Heart left ventricle (tissue), 16 donors: ENCODE results near the gene MED16. TPM values are rescaled to one million over a fixed set of nuclear protein-coding genes. Genes with fewer than 3 reads are reported as not detected.

Experiments used
- ATAC-seq, 4 donors: fragments of 200-7000 bp; cut with Tn5 transposase; one replicate each; pipeline ENCODE4 v1.9.1; 2020 to 2022; ENCODE audit warnings: moderate library complexity in 4 of 4, mild to moderate bottlenecking in 3 of 4, moderate number of reproducible peaks in 1 of 4
- DNase-seq, 5 donors: peaks; one replicate each; pipeline ENCODE4 v3.0.0-alpha.2; 2020
- H3K27ac ChIP-seq, 12 donors: fragments of 200-600 bp; sonication (generic) in 4 of 12; one replicate each; pipeline versions ENCODE4 v1.5.0 to v1.8.0; 2016 to 2022; ENCODE audit warnings: mild to moderate bottlenecking in 2 of 12
- H3K27me3 ChIP-seq, 9 donors: fragments of 200-600 bp; sonication (generic) in 2 of 9; one replicate each; pipeline versions ENCODE4 v1.5.1 to v1.8.0; 2016 to 2022; ENCODE audit warnings: mild to moderate bottlenecking in 3 of 9
- H3K36me3 ChIP-seq, 9 donors: fragments of 200-600 bp; sonication (generic) in 2 of 9; one replicate each; pipeline versions ENCODE4 v1.5.0 to v1.8.0; 2018 to 2022; ENCODE audit warnings: mild to moderate bottlenecking in 2 of 9
- H3K4me1 ChIP-seq, 12 donors: fragments of 200-600 bp; sonication (generic) in 4 of 12; one replicate each; pipeline versions ENCODE4 v1.5.0 to v1.8.0; 2016 to 2022; ENCODE audit warnings: mild to moderate bottlenecking in 3 of 12
- H3K4me3 ChIP-seq, 12 donors: fragments of 200-600 bp; sonication (generic) in 4 of 12; one replicate each; pipeline versions ENCODE4 v1.5.0 to v1.8.0; 2017 to 2022; ENCODE audit warnings: mild to moderate bottlenecking in 9 of 12, moderate library complexity in 4 of 12
- H3K9me3 ChIP-seq, 12 donors: fragments of 200-600 bp; sonication (generic) in 4 of 12; one replicate each; pipeline versions ENCODE4 v1.5.0 to v1.8.0; 2016 to 2022; ENCODE audit warnings: mild to moderate bottlenecking in 1 of 12
- POLR2A ChIP-seq, 2 donors: fragments of 450-650 bp; IDR thresholded peaks; one replicate each; pipeline ENCODE4 v1.6.1; 2017; ENCODE audit warnings: antibody characterized with exemption in 2 of 2, mild to moderate bottlenecking in 2 of 2, moderate library complexity in 2 of 2
- WGBS, 4 donors: extraction: QIAGEN DNeasy Blood & Tissue Kit in 2 of 4; methylation state at CpG; one replicate each; pipeline versions ENCODE4 v1.1.5 to v1.1.7; 2013 to 2018; 5-methylcytosine and 5-hydroxymethylcytosine counted together
- intact Hi-C, 10 donors: fragments of 100-400 bp; cut with DNase I; formaldehyde crosslinking; loops; one replicate each; pipeline versions ENCODE4 v1.11.1 to v1.14.2; 2022
- polyA plus RNA-seq, 2 donors: library from polyadenylated mRNA; stranded (reverse); fragments of 200-250 nt; gene quantifications; one replicate each; pipeline ENCODE4 v1.2.3, GENCODE V29; 2013
- total RNA-seq, 9 donors: library from RNA; depleted of rRNA in 2 of 9; stranded (reverse); fragments of >200 nt in 2 of 9; fragmentation: NEBNext Ultra II Directional in 3 of 9; extraction: Animal tissue kit (Norgen Biotek cat#: 25700) in 3 of 9; gene quantifications; one replicate each; pipeline versions ENCODE4 v1.1.0 to v1.2.4, GENCODE V29; 2016 to 2023
- TF ChIP-seq, protein P1 (sequence below), 12 donors: fragments of 200-600 bp; sonication (generic) in 4 of 12; IDR thresholded peaks; one replicate each; pipeline versions ENCODE4 v1.5.0 to v1.8.0; 2018 to 2022; ENCODE audit warnings: antibody characterized with exemption in 12 of 12, mild to moderate bottlenecking in 5 of 12
- donor health status: ischemic (EF 13 %, LVEDD 7.1; RV severe dilation, severe dysfunction).
- donor health status: healthy with polysubstance abuse.
- donor health status: DM: no; HTN: yes; CAD: no.
- donor health status: DM: no; HTN: no; CAD: no.
- donor health status: ischemic (EF 25% LVEDD 6.9; RV normal size, moderate dysfunction).
- donor health status: ischemic (EF 25% LVEDD 5.7; RV mildly dilated, moderate dysfunction).
- donor health status: healthy.
- donor health status: DM: yes; HTN: yes; CAD: no.
- donor health status: ischemic (EF 35%, LVEDD 5.7; RV mildly dilated, moderate dysfunction).
- donor health status: nonischemic (EF 11% LVEDD 7.7; RV severe dilation, severe dysfunction).
- donor health status: DM: yes; HTN: yes; CAD: no.
- donor health status: PGD.
- donor health status: ischemic (EF 29% LVEDD 5.4; RV normal size, mild dysfunction).
- donor health status: nonischemic (EF 23%, LVEDD 6.1; RV moderate dilation, normal function).

MED16 gene
- total and polyA plus RNA-seq, 11 donors = 17.5 to 41.9 (median 26.2) TPM

DNA sequence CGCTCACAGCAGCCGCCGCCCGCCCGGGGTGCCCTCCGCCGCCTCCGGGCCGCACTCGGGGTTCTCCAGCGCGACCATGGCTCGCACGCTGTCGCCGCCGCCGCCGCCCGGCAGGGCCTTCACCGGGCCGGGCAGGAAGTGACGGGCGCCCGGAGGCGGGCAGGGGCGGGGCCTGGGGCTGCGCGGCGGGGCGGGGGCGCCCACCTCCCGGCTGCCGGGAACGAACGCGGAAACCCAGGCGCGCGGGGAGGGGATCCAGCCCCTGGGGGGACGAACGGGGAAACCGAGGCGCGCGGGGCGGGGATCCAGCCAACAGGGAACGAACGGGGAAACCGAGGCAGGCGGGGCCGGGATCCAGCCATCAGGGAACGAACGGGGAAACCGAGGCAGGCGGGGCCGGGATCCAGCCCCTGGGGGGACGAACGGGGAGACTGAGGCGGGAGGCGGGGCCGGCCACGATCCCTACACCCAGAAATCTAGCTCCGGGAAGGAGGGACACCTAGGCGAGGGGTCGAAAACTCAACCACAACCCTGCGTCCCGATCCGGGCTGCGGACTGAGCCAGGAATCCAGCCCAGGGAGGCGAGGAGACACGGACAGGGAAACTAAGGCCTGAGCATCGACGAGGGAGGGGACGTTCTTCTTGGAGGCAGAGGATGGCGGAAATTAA is 20.2 kb upstream of the MED16 start, which contains the start of gene R3HDM4:
Gene R3HDM4 (minus strand): TSS at position 140 of the 669 bp plus-strand sequence. CDS start 62 bp downstream, at position 78.
- H3K36me3 ChIP-seq = no peaks in the 10 kb centered on the region
- peaks cover 7 to 56% (median 19%) of the 10 kb centered on the region in 12 donors for H3K4me1 ChIP-seq
- H3K9me3 ChIP-seq = no peaks in the 10 kb centered on the region
- 0 to 1% (median 0%) methylated on average over 39 to 76 of the region's 76 CpGs for WGBS, 4 donors
- H3K27me3 ChIP-seq = peaks cover 13 to 23% (median 18%) of the 10 kb centered on the region in 9 donors
- peak within 1 kb of the TSS in 11 of 12 donors; percentile 80 to 97 (median 92) for H3K27ac ChIP-seq
- DNase-seq (peak; percentile 84 to 93 (median 87)), ATAC-seq (peak; percentile 79 to 95 (median 90))
- intact Hi-C loops = loop anchor here in 4 of 10 donors (5.0 kb wide), 3 partner anchors 41 to 251 kb away; partner anchors contain the start of gene RNF126 (in 1 of the 4)
- H3K4me3 ChIP-seq = peak within 1 kb of the TSS; percentile 72 to 99 (median 88)
- TF ChIP-seq, protein P1, sequence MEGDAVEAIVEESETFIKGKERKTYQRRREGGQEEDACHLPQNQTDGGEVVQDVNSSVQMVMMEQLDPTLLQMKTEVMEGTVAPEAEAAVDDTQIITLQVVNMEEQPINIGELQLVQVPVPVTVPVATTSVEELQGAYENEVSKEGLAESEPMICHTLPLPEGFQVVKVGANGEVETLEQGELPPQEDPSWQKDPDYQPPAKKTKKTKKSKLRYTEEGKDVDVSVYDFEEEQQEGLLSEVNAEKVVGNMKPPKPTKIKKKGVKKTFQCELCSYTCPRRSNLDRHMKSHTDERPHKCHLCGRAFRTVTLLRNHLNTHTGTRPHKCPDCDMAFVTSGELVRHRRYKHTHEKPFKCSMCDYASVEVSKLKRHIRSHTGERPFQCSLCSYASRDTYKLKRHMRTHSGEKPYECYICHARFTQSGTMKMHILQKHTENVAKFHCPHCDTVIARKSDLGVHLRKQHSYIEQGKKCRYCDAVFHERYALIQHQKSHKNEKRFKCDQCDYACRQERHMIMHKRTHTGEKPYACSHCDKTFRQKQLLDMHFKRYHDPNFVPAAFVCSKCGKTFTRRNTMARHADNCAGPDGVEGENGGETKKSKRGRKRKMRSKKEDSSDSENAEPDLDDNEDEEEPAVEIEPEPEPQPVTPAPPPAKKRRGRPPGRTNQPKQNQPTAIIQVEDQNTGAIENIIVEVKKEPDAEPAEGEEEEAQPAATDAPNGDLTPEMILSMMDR (IDR thresholded peaks at IDR 0.05) = no peak
- TF ChIP-seq POLR2A (IDR thresholded peaks at IDR 0.05) = peak in 1 of 2 donors; percentile 51

DNA sequence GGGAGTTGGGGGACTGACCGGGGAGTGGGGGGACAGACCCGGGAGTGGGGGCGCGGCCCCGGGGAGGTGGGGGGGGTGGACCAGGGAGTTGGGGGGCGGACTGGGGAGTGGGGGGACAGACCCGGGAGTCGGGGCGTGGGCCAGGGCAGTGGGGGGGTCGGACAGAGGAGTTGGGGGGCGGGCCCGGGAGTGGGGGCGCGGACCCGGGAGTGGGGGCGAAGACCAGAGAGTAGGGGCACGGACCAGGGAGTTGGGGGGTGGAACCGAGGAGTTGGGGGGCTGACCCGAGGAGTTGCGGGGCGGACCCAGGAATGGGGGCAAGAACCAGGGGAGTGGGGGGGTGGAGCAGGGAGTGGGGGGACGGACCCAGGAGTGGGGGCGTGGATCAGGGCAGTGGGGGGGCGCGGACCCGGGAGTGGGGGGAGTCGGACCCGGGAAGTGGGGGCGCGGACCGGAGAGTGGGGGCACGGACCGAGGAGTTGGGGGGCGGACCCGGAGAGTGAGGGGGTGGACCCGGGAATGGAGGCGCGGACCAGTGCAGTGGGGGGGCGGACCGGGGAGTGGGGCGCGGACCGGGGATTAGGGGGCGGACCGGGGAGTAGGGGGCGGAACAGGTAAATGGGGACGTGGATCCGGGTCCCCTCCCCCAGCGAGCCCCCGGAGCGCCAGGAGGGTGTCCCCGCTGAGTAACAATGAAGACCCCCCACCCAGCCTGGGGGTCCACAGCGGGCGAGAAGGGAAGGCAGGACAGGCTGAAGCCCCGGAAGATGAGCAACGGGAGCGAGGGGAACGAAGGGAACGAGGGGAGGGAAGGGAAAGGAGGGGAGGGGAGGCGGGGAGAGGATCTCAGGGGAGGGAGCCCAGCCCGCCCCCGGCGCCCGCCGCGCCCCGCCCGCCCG is 19.4 kb upstream of the MED16 start:
- 4 to 18% (median 9%) methylated on average over 33 to 68 of the region's 69 CpGs for WGBS, 4 donors
- no peak for TF ChIP-seq POLR2A (IDR thresholded peaks at IDR 0.05)
- TF ChIP-seq, protein P1 (IDR thresholded peaks at IDR 0.05) = no peak
- intact Hi-C loops = loop anchor here in 4 of 10 donors (5.0 kb wide), 3 partner anchors 40 to 250 kb away; partner anchors contain the start of gene RNF126 (in 1 of the 4)
- Histone ChIP-seq H3K27me3 (peaks cover 5 to 15% (median 10%) of the 10 kb centered on the region in 9 donors), H3K4me1 (peaks cover 3 to 56% (median 12%) of the 10 kb centered on the region in 12 donors), H3K36me3 (no peaks in the 10 kb centered on the region), H3K9me3 (no peaks in the 10 kb centered on the region), H3K27ac (peak overlapping the region in 11 of 12 donors; percentile 67 to 97 (median 88)), H3K4me3 (peak overlapping the region; percentile 55 to 99 (median 88))
- DNase-seq (no peak), ATAC-seq (no peak)

DNA sequence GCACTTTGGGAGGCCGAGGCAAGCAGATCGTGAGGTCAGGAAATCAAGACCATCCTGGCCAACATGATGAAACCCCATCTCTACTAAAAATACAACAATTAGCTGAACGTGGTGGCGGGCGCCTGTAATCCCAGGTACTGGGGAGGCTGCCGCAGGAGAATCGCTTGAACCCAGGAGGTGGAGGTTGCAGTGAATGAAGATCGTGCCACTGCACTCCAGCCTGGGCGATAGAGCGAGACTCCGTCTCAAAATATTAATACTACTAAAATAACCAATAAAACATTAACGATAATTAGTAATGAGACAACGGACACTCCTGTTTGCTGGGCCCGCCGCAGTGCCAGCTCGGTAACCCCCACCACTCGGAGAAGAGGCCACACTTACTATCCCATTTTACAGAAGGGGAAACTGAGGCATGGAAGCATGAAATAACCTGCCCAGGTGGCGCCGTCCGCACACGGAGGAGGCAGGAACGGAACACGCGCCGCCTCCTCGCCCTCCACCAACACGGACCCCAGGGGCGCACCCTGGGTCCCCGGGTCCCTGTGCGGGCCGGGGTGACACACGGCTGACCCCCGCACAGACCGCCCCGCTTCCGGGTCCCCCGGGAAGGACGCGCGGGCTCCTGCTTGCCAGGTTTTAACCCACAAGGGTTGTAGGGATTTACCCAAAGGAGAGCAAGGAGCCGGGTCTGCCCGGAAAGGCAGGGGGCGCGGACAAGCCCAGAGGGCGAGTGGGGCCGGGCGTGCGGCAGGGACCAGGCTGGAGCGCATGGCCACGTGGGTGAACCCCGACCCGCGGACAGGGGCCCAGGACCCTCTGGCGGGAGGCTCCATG is 18.4 kb upstream of the MED16 start:
- H3K36me3 ChIP-seq = no peaks in the 10 kb centered on the region
- 83 to 89% (median 84%) methylated on average over 47 to 54 of the region's 54 CpGs for WGBS, 4 donors
- H3K4me3 ChIP-seq = no peak overlapping the region
- H3K9me3 ChIP-seq = no peaks in the 10 kb centered on the region
- ATAC-seq = no peak
- DNase-seq = no peak
- H3K27me3 ChIP-seq = peaks cover 0 to 5% (median 0%) of the 10 kb centered on the region in 9 donors
- peak overlapping the region in 1 of 12 donors; percentile 24 for H3K27ac ChIP-seq
- no peak for TF ChIP-seq POLR2A (IDR thresholded peaks at IDR 0.05)
- TF ChIP-seq, protein P1 (IDR thresholded peaks at IDR 0.05) = no peak
- intact Hi-C loops = loop anchor here in 4 of 10 donors (5.0 kb wide), 3 partner anchors 39 to 249 kb away; partner anchors contain the start of gene RNF126 (in 1 of the 4)
- H3K4me1 ChIP-seq = peaks cover 0 to 52% (median 5%) of the 10 kb centered on the region in 12 donors
